Measurements from ENCODE around the gene UROC1.

The UROC1 gene

DNA sequence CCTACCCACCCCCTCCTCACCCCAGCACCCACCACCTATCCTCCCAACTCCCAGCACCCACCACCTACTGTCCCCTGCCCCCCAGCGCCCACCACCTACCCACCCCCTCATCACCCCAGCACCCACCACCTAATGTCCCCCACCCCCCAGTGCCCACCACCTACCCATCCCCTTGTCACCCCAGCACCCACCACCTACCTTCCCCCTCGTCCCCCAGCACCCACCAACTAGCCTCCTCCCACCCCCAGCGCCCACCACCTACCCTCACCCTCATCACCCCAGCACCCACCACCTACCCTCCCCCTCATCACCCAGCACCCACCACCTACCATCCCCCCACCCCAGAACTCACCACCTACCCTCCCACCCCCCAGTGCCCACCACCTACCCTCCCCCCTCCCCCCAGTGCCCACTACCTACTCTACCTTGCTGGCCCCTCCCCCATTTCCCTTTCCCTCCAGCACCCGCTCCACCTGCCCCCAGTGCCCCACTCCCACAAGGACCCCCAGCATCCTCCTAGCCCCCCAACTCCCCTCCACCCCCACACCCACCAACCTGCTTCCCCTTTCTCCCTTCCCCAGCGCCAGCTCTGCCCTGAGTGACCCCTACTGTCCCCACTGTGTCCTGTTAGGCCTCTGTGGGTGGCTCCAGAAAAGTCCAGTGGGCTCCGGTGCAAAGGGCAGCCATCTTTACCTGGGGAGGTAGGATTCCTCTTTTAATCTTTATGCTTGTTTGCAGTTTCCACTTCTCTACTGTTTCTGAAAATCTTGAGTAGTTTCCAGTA, 1.2 kb downstream of the UROC1 start:
- no peak for DNase-seq (ENCODE audit: low read depth)

DNA sequence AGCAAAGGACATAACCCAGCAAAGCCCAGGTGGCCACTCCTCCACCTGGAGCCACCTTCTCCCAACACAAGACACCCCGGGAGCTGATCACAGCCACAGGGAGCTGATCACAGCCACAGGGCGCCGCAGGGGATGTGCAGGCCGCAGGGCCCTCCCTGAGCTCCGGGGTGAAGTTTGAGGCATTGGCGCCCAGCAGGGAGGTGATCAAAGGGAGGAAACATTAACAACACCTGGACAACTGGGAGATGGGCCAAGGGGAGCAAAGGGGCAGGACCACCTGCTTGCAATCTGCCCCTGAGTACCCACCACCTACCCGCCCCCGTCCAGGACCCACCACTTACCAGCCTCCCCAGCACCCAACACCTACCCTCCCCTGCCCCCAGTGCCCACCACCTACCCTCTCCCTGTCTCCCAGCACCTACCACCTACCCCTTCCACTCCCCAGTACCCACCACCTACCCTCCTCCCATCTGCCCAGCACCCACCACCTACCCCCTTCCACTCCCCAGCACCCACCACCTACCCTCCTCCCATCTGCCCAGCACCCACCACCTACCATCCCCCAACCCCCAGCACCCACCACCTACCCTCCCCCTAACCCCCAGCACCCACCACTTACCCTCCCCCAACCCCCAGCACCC, 2.4 kb downstream of the UROC1 start:
- no peak for DNase-seq (ENCODE audit: low read depth)

DNA sequence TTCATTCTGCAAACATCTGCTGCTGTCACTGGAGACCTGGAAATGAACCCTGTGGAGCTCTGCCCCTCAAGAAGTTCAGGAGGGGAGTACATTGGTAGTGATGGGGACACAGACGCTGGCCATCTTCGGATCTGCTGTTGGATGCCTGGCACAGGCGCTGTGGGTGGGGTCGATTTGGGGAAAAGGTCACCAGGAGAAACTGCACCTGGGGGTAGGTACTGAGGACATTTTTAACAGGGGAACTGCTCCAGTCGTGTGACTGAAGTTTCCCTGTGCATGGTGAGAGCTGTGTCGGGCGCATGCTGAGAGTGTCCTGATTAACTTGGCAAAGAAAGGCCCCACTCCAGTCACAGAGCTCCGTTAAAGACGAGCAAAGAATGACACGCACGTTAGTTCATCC, 3.4 kb downstream of the UROC1 start:
- no peak for DNase-seq (ENCODE audit: low read depth)

DNA sequence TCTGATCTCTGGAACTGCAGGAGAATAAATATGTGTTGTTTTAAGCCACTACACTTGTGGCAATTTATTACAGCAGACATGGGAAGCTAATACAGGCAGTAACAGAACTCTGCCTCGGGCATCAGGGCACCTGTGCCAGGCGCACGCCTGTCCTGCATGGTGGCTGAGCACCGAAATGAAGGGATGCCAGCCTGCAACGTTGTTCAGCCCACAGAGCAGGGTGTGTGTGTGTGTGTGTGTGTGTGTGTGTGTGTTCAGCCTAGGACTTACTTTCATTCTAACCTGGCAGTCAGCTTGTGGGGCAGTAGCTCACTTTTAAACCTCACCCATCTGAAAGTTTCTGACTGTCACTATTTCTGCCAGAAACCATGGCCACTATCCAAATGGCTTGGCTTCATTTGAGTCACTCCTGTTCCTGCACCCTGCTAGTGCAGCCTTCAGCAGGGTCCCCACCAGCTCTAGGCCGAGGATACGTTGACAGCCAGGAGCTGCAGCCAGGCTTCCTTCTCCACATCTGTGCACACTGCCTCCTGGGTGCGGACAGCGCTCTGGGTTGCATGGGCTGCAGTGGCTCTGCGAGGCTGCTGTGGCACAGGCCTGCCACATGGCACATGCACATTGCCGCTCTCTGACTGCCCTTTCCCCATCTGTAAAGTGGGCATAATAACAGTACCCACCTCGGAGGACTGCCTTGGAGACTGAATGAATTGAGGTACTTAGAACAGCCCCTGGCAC, 4.5 kb downstream of the UROC1 start:
- DNase-seq (ENCODE audit: low read depth), result no peak

DNA sequence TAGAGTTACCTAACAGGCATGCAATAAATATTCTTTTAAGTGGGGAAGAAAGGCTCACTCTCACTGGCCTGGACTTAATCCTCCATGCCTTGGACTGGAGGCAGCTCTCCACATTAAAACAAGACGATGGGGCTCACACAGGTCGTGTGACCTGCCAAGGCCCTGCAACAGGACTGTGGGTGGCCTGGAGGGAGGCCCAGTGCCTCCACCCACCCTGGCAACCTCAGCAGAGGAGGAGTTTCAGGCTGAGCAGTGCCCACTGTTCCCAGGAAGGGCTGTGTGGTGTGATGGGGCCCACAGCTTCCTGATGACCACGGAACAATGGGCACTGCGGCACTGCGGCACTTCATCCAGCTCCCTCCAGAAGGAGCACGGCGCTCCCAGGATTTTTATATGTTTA, 5.5 kb downstream of the UROC1 start:
- DNase-seq (ENCODE audit: low read depth), result no peak

- DNase-seq (ENCODE audit: low read depth), result no peak
Observed at GRCh38 chr3:126511291-126511690, 6.3 kb downstream of the UROC1 start.

DNA sequence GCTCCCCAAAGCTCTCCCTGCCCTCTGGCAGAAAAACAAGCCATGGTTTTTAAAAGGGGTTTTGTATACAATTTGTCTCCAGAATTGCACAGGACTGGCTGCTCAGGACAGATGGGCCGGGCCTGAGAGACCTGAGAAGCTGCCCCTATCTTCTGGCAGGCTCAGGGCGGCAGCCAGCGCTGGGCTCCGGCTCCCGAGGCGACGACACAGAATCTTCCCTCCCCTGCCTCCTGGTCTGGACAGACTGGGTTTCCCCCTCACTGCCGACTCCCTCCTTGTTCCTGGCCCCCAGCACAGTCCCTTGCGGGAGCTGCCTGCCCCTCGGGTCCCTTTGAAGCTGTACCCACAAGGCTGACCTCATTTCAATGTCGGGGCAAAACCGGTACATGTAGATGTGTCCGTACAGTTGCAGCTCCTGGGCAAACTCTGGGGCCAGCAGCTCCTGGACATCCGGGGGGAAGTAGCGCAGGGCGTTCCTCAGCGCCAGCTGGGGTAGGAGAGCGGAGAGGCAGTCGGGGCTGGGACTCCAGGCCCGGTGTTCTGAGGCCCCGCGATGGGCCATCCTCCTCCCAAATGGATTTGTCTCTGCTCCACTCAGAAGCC, 7.2 kb downstream of the UROC1 start:
- DNase-seq (ENCODE audit: low read depth), result no peak

DNA sequence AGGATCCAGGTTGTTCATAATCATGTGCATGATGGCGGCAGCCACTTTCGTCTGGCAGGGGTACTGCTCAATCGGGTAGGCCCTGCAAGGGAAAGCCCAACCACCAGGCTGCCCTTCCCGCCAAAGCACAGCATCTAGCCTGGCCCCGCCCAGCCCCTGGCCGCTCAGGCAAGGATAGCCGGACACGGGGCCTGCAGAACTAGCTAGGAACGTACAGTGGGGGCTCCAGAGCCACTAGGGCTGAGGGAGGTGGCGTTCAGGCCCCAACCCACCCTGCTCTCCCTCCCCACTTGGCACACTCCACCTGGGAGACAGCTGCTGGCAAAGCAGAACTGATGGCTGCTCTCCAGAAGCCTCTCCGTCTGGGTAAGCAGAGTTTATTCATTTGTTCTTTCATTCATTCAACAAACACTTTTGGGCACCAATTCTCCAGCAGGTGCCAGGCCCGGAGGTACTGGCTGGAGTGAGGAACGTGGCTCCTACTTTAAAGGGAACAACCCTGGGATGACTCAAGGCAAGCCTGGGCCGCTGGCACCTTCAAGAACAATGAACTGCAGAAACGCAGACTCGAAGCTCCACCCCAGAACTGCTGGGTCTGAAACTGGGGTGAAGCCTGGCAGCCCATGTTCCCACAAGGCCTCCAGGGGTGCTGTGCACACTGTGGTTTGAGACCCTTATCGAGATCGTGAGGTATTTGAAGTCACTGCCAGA, 7.8 kb downstream of the UROC1 start:
- no peak for DNase-seq (ENCODE audit: low read depth)

GRCh38 chr3:126508564-126508964, 9.0 kb downstream of the UROC1 start:
- no peak for DNase-seq (ENCODE audit: low read depth)

DNA sequence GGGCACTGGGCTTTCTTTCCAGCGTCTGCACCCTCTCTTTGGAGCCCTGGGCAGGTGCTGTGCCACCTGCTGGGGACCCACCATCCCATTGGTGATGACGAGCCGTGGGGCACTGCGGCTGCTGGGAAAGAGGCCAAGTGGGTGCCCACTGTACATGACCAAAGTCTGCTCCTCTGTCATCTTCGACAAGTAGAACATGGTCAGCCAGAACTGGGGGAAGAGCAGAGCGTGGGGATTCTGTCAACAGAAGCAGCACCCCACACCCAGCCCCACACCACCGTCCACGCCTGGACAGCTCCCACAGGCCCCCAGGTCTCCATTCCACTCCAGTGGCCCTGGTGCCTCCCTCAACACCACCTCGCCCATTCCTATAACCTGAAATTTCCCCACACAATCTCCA, 9.7 kb downstream of the UROC1 start:
- DNase-seq (ENCODE audit: low read depth), result no peak

GRCh38 chr3:126503701-126504100, 13.9 kb downstream of the UROC1 start:
- DNase-seq (ENCODE audit: low read depth), result no peak

GRCh38 chr3:126502656-126503055, 14.9 kb downstream of the UROC1 start:
- DNase-seq (ENCODE audit: low read depth), result no peak

- DNase-seq (ENCODE audit: low read depth), result no peak
Observed at GRCh38 chr3:126501736-126502135, 15.8 kb downstream of the UROC1 start.

GRCh38 chr3:126501054-126501453, 16.5 kb downstream of the UROC1 start:
- DNase-seq (ENCODE audit: low read depth), result no peak

DNA sequence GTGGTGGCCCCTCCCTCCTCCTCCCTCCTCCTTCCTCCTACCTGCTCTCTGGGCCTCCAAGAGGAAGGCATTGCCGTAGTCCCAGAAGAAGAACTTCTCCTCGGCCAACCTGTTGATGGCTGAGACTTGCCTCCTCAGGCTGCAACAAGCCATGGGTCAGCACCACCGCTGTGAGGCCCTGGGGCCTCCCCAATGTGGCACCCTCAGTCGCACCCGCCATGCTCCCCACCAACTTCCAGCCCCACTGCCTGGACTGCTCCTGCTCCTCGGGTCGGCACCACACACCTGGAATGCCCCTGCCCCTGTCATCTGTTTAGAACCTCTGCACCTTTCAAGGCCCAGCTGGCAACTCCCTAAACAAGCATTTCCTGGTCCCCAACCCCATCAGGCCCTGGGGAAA, 17.6 kb downstream of the UROC1 start:
- DNase-seq (ENCODE audit: low read depth), result no peak

- DNase-seq (ENCODE audit: low read depth), result no peak
Observed at GRCh38 chr3:126499401-126499800, 18.2 kb downstream of the UROC1 start.

DNA sequence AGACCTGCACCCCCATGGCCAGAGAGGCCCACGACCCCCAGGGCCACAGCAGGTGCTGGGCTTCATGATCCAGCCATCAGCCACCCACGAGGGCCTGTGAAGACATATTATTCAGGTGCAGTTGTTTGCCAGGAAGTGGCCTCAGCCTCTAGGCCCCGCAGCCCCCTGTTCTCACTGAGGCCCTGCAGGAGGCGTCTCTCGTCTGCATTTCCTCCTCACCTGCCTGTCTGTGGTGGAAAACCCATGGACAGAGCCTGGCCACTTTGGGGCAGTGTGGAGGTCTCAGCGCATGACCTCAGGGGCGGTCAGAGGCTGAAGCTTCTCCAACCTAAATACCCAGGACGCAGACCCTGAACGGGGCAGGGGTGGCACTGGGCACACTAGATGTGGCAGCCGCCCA, 18.6 kb downstream of the UROC1 start:
- DNase-seq (ENCODE audit: low read depth), result no peak

- no peak for DNase-seq (ENCODE audit: low read depth)
Observed at GRCh38 chr3:126498461-126498860, 19.1 kb downstream of the UROC1 start.

GRCh38 chr3:126497956-126498355, 19.6 kb downstream of the UROC1 start:
- no peak for DNase-seq (ENCODE audit: low read depth)

DNA sequence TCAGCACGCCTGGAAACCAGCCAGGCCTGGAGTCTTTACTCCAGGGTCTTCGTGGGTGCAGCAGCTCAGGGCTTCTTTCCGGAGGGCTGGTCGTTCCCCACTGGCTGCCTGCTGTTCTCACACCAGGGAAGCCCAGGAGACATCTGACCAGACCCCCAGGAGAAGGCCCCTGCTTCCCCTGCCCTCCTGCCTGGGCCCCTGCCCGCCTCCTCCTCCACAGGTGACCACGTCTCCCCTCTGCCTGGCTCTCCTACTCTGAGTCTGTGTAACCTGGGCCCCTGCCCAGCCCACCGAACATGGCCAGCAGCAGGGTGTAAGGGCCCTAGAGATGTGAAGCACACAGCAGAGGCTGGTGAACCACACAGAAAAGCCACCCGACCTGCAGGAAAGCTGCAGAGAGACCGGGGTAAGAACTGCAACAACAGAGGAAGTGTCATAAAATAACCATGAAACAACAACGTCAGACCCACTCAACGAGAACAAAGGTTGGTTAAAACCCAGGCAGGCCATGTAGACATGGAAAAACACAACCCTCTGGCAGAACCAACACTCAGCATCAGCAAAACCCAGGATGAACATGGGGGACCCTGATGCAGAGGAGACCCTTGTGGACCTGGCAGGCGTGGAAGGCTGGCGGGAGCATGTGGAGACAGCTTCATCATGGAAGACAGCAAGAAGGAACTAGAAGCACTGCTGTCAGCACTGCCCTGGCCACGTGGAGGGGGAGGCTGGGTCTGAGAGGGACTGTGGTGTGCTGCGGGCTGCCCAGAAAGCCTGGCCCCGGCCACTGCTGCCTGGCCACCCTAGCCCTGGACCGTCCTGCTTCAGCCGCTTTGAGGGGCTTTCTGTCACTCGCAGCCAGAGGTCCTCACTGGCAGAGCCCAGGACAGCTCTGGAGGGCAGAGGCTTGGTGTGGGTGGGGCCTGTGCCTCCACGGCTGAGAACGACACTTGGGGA, 20.4 kb downstream of the UROC1 start:
- DNase-seq (ENCODE audit: low read depth), result no peak

- no peak for DNase-seq (ENCODE audit: low read depth)
Observed at GRCh38 chr3:126495786-126496185, 21.8 kb downstream of the UROC1 start.

Measured in fibroblast of the conjunctiva (primary cell).